HG03354 (cell line): ENCODE measurements around the gene SMIM45.
A peak's percentile ranks its signal among the peaks of the same experiment; 100 is the strongest.

Experiments used
- ATAC-seq: cut with Tn5 transposase; IDR thresholded peaks from one replicate; pipeline ENCODE4 v1.9.1; 2021; ENCODE audit warnings: mild to moderate bottlenecking; ENCODE audit not compliant: unreplicated experiment, poor library complexity, severe bottlenecking

Gene SMIM45

DNA sequence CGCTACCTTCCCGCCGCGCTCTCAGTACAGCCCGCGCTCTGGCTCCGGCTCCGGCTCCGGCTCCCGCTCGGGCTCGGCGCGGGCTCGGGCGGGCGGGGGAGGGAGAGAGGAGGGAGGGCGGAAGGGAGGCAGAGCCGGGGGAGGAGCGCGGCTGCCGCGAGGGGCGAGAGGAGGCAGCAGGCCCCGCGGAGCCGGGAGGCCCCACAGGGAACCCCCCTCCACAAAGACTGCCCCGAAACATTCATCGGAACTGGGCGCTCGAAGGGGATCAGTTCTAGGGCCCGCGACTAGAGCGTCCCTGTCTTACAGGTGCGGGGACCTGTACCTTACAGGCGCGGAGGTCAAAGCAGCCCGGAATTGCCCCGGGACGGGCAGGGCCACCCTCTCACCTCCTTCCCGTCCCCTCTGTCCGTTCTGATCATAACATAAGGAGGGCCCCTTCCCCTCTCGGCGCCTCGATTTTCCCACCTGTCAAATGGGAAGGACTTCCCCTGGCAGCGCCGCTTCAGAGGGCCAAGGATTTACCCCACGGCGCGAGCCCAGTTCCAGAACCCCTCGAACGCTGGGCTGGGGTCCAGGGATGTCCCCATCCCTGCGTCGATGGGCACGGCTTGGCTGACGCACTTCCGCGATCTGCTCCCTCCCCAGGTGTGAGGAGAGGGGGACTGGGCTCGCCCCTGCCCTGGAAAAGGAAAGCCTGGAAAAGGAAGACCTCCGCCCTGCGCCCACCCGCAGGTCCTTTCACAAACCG, 36.7 kb upstream of the SMIM45 start, which contains the start of gene SHISA8:
TSS of gene SHISA8 (minus strand) at position 40 of the 751 bp plus-strand sequence. CDS start 407 bp downstream, outside the sequence.
- ATAC-seq: no peak

DNA sequence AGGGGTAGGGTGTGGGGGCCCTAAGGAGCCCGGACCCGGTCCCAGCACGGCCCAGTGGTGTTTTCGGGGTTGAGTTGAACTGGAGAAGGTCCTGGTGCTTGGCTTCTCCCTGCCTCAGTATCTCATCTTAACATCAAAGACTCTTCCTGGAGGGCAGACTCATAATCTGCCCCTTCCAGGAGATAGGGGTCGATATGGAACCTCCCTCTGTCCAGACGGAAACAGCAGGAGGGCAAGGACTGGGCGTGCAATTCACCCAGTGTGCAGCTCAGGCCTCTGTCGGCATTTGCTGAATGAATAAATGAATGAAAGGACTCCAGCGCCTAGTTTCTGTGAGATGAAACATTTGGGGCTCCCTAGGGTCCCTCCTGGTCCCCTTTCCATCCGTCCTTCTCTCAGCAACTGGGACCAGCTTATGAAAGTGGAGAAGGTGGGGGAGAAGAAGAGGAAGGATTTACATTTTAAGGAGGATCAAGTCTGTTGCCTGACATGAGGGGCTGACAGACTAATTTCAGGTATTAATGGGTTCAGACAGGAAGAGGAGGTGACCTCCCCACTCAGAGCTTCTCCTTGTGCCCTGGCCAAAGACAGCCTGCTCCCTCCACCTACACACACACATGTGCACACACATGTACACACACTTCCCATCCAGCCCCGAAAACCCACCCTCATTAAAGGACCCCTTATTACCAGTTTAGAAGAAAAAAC, 36.0 kb upstream of the SMIM45 start:
- ATAC-seq: no peak

DNA sequence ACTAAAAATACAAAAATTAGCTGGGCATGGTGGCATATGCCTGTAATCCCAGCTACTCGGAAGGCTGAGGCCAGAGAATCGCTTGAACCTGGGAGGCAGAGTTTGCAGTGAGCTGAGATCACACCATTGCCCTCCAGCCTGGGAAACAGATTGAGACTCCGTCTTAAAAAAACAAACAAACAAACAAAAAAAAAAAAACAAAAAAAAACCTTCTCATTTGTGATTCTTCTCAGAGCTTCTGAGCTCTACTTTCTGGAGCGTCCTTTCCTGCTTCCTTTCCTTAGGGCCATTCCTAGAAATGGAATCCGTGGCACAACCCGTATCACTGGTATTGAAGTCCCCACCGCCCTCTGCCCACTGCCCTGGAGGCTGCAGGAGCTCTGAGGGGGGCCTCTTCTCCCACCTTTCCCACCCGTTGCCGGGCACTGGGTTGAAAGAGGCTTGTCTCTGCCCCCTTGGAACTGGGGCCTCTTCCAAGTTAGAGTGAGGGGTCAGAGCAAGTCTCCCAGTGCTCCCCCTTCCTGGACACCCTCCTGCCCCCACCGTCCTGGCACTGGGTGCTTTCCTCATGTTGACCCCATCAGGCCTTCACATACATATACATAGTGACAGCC, 35.1 kb upstream of the SMIM45 start:
- ATAC-seq: no peak

DNA sequence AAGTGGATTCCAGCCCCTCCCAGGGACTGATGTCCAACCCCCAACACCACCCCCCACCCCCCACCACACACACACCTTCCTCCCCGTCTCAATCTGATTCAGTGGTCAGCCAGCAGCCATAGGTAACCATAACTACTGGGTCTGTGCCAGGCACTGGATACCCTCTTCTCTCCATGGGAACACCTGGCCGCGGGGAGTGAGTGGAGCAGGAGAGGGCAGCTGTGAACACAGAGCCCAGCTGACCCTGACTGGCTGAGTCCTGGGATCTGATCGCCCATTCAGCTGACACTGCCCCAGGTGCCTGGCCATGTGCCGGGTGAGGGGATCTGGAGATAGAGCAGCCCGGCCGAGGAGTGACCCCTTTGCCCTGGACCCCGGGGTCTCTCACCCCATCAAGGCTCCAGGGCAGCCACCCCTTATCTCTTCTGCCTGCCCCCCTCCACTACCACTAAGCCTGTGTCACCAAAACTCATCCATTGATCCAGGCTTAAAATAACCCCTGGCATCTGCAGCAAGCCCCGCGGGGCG, 34.5 kb upstream of the SMIM45 start:
- ATAC-seq: no peak

DNA sequence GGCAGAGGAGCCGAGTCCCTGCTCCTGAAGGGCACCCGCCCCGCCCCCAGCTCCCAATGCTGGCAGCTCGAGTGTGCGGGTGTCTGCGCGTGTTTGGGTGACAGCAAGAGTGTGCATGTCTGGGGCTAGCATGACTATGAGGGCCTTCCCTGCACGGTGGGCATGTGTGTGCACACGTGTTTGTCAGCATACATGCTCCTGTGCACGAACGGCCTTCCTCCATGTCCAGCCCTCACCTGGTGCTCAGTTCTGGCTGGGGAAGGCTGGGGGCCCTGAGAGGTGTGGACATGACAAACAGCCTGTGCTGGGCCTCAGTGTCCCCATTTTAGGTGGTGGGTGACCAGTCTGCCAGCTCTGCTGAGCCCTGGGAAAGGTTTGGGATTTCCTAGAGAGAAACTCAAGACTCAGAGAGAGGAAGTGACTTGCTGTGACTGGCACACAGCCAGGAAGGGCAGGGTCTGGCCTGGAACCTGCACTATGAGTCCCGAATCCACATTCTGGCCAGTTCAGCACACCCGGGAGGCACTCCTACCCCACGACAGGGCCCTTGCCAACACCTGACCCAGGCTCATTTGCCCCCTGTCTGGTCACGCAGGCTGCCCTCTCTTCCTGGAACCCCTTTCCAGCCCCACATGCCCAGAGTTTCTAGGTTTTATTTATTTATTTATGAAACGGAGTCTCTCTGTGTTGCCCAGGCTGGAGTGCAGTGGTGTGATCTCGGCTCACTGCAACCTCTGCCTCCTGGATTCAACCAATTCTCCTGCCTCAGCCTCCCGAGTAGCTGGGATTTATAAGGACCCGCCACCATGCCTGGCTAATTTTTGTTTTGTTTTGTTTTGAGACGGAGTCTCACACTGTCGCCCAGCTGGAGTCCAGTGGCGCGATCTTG, 33.8 kb upstream of the SMIM45 start:
- no peak for ATAC-seq

DNA sequence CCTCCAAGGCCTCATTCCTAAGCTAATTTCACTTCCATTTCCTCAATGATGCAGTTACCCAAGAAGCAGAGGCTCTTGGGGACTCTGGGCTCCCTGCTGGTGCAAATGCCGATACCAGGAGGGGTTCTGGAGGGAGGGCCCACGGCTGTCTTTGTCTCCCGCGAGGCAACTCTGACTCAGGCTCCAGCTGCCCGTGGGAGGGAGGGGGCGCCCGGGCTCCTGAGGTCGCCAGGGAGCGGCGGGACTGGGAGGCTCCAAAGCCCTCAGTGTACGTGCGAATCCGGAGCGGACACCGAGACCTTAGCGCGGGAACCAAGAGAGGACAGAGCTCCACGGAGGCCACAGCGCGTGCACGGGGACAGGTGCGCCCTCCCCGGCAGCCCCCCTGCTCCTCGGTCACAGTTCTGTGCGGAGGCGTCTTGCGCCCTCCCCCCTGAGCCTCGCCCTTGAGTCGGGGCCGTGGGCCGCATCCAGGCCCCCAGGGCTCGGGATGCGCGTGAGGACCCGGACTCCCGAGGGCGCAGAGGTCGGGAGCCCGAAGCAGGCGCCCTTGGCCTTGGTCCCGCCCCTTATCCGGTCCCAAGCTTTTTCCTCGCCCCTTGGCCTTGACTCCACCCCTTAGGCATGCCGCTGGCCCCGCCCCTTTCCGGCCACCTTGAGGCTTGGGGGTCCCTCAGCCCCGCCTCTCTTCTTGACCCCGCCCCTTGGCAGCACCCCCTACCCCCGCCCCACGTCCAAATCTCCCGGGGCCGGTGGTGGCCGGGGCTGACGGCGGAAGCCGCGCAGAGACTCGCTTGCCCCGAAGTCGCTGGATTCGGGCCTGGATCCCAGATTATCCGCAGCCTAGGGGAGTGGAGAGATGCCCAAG, 32.4 kb upstream of the SMIM45 start:
- ATAC-seq: peak; percentile 42

DNA sequence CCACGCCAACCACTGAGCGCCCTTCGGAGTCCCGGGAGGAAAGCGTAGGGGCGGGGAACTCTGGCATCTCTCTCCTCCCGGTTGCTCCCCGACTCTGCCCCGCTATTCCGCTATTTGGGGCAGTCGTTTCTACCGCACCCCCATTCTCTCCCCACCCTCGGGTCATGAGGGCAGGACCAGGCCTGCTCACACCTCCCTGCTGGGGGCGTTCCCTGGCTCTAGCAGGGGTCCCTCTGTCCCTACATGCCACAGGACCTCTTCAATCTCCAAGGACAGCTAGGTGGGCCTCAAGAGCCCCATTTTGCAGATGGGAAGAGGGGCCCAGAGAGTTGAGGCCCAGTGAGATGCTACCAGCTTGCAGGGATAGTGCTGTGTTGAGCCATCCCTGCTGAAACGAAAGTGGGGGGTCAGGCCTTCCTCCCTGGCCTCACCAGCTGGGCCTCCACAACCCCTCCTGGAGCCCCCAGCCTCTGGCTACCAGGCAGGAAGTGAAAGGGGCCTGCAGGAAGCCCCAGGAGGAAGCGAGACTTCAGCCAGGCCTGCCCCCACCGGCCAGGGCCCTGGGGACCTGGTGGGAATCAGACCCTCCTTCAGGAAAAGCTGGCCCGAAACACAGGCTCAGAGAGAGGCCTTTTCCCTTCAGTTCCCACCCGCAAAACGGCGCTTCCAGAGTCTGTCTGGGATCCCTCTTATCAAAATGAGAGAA, 31.5 kb upstream of the SMIM45 start:
- ATAC-seq: peak; percentile 31

DNA sequence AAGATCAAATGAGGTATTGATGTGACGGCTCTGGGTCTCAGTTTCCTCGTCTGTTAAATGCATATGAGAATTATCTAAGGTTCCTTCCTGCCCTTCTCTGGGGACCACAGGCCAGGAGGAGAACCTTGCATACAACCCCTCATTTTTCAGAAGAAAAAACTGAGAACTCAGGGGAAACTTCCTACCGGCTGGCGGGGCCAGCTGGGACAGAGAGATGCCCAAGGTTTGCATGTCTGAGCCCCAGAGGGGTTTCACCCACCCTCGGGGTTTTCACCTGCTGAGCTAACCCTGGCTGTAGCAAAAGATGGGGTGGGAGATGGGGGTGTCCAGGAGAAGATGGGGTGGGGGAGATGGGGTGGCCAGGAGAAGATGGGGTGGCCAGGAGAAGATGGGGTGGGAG, 29.6 kb upstream of the SMIM45 start:
- ATAC-seq: no peak

DNA sequence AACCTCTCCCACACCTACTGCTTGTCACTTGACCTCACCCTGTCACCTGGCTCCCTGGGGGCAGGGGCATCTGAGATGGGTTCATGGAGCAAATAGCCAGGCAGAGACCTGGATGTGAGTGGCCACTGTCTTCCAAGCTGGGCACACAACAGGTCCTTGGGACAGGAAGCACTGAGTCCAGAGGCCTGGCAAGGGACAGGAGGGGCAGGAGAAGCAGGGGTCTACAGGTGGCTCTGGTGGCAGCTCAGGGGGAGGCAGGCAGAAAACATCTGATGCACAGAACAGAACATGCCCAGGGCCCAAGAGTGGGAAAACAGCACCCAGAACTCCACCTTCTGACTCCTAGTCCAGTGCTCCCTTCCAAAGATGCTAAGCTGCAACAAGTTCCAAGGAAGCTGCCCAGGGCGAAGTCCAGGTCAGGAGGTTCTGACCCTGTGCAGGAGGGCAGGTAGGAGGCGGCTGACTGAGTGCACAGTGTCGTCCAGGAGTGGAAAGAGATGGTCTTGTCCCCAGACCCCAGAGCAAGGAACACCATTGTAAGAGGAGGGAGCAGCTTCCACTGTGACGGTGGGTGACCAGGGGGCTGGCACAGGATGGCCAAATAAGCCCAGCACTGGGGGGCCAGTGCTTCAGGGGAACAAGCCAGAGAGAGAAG, 28.9 kb upstream of the SMIM45 start:
- ATAC-seq: no peak

DNA sequence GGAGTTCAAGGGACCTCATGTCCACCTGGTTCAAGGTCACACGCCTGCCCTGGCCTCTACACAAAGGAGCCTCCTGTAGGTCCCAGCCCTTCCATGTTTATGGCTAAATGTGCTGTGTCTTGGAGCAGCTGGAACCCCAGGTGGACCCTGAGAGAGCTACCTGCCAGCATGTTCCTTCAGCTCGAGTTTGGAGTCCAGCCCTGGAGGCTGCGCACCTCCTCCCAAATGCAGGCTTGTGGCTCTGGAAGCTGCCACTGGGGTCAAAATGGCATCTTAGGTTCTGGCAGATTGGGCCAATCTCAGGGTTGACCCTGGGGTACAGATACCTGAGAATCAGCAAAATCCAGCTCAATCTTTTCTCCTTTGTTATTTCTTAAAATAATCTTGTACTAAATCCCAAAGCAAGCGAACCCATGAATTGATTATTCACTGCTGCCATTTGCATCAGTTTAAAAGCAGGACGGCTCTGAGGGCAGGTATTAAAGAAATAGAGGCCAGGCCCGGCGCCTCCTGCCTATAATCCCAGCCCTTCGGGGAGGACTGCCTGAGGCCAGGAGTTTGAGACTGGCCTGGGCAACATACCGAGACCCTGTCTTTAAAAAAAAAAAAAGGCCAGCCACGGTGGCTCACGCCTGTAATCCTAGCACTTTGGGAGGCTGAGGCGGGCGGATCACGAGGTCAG, 28.2 kb upstream of the SMIM45 start:
- no peak for ATAC-seq

DNA sequence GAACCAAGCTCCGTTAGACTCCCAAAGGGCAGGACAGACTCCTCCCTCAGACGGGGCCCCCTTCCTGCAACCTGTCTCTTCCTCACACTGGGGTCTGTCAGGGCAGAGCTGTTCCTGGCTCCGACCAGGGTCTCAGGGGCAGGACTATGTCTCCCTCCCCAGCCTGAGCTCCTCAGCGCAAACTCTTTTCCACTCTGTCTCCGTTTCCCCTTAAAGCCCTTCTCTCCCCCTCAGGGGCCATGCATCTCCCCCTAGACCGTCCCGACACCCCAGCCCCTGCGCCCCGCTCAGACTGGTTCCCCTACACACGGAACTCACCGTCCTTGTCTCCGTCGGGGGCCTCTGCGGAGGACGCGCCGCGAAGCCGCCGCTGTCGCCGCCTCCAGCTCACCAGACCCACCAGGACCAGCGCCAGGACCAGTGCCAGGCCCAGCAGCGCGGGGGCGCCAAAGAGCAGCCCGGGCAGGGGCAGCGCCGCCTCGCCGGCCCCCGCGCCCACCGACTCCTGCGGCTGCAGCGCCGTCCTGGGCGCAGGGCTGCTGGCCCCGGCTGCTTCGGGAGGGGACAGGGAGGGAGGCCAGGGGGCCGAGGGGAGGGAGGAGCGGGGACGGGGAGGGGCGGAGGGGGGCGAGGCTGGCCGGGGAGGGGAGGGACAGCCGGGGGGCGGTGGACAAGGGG, 26.0 kb upstream of the SMIM45 start:
- ATAC-seq: peak; percentile 38

DNA sequence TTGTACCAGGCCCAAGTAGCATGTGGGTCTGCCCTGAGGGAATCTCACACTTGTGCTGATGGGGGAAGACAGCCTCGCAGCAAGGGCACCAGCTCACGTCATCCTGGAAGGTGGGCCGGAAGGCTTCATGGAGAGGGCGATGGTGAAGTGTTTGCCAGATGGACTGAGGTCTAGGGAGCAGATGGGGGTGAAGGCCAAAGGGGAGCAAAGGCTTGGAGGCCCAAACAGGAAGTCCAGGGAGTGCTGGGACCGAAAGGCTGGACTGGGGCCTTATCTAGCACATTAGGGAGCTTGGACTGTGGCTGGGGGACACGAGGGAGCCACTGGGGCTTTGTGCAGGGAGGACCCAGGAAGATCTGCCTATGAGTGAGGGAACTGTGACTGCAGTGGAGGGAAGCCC, 24.1 kb upstream of the SMIM45 start:
- no peak for ATAC-seq

DNA sequence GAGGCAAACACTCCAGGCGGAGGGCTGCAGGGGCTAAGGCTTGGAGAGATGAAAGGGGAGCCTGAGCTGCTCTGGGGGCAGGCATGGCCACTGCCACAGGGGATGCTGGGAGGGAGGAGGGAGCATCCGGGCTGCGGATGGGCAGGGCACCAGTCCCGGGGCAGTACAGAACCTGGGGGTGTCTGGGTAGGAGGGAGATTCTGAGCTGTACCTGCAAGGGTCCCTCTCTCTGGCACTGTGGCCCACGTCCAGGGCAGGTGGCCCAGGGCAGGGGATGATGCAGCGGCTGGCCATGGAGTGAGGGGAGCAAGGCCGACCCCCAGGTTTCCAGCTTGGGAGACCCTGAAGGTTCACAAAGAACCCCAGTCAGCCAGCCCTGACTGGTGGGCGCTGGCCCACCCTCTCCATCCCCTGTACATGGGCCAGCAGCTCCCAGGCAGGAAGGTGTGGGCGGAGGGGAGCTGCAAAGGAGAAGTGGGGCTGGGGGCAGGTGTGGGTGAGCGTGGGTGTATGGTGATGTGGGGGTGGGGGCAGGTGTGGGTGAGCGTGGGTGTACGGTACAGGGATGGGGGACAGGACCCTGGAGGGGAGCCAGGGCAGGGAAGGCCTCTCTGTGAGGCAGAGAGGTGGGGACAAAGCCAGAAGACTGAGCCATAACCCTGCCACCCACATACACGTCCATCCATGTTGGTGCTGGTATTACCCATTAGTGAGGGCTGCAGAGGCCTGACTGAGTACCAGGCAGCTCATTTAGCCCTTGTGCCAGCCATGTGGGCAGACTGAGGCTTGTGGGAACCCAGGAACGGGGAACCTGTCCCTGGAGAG, 23.1 kb upstream of the SMIM45 start:
- ATAC-seq: no peak

DNA sequence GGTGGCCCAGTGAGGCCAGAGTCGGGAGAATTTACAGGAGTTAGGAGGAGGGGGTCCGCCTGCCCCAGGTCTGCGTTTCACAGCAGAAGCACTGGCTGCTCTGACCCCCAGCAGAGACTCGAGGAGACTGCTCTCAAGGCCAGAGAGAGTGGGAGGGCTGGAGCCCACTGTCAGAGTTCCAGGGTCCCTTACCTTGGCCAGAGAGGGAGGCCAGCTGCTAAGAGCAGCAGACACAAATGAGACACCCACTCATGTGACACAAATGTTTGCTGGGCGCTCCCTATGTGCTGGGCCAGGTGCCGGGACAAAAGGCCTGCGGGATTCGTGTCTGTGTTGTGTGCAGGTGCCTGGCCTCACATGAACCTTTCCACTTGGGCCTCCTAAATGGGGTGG, 22.5 kb upstream of the SMIM45 start:
- ATAC-seq: no peak

DNA sequence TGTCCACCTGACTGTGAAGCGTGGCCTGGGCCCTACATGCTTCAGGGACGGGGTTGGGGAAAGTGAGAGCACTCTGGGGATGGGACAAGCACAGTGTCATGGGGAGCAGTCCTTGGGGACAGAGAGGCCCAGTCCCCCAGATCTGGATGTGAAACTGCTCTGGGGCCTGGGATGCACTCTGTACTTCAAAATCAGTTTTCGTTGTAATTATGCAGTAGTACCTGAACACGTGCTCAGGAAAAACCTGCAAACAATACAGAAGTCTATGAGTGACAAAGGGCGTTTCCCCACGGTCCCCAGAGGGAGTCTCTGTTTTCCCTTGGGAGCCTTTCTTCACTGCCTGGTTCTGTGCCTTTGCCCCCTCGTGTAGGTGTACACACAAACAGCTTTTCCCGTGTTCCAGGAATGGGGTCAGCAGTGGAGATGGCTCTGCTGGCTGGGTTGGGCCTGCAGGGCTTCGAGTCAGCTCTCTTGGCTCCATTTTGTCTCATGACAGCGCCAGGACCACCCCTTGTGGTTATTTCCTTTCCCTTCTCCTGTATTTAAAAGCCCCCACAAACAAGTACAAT, 20.2 kb upstream of the SMIM45 start:
- ATAC-seq: no peak

DNA sequence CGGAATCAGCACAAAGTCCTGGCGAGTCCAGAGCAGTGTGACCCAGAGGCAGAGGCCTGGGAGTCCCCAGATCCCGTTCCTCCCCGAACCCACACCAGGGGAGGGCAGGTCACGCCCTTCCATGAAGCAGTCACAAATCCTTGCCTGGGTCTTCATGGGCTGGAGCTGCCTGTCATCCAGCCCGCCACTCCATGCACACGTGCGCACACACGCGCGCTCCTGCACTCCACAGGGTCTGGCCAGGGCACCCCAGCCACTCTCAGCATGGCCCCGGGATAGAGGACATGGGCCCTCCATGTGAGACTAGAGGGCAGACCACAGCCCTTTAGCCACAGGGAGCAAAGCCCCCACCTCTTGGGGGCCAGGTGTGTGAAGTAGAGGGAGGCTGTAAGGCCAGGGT, 19.6 kb upstream of the SMIM45 start:
- no peak for ATAC-seq
